B cell (primary cell): ENCODE measurements around the gene BRDT. TPM values are rescaled to one million over a fixed set of nuclear protein-coding genes. Genes with fewer than 3 reads are reported as not detected.

ENCODE experiments used
- ATAC-seq: fragments of 200-7000 bp; cut with Tn5 transposase; one replicate; pipeline ENCODE4 v1.10.0; 2021; ENCODE audit warnings: low read depth, mild to moderate bottlenecking, moderate number of reproducible peaks, moderate library complexity
- CTCF ChIA-PET: fragments of 350-600 bp; sonication (Branson Sonifier 250); formaldehyde crosslinking; loops from one replicate; lab custom pipeline; 2021; ENCODE audit warnings: antibody characterized with exemption, inconsistent platforms; lab: Charles Lee
- POLR2A ChIA-PET: fragments of 350-600 bp; sonication (Branson Sonifier 250); formaldehyde crosslinking; loops from one replicate; lab custom pipeline; 2021; ENCODE audit warnings: antibody characterized with exemption; lab: Charles Lee
- DNase-seq: peaks from one replicate; pipeline ENCODE4 v3.0.0; 2013
- H2AFZ ChIP-seq: 2 replicates; pipeline ENCODE4 v1.6.1; 2012; ENCODE audit warnings: mild to moderate bottlenecking, low read depth, low read length; ENCODE audit not compliant: insufficient read depth, poor library complexity, severe bottlenecking
- H3K27ac ChIP-seq, 2 donors: 1 replicate in 1 of 2; 2 replicates in 1 of 2; pipeline ENCODE4 v1.5.1; 2012 to 2013; ENCODE audit warnings: low read length in 2 of 2, mild to moderate bottlenecking in 2 of 2, moderate library complexity in 1 of 2
- H3K27me3 ChIP-seq, 4 experiments: fragments of 200-600 bp in 1 of 4; sonication (generic) in 1 of 4; replicated peaks in 1 of 4; 1 replicate in 2 of 4; 2 replicates in 2 of 4; pipeline versions ENCODE4 v1.6.1 to v1.7.0; 2013 to 2016; ENCODE audit warnings: low read length in 3 of 4, mild to moderate bottlenecking in 2 of 4, mixed read lengths in 1 of 4, moderate library complexity in 1 of 4; ENCODE audit not compliant: insufficient read depth in 4 of 4, control insufficient read depth in 3 of 4; ENCODE audit errors: control extremely low read depth in 1 of 4
- H3K36me3 ChIP-seq, 2 experiments: replicated peaks in 1 of 2; 1 replicate in 1 of 2; 2 replicates in 1 of 2; pipeline versions ENCODE4 v1.6.1 to v1.7.1; 2013; ENCODE audit warnings: low read length in 1 of 2; ENCODE audit not compliant: insufficient read depth in 2 of 2, control insufficient read depth in 1 of 2; ENCODE audit errors: control extremely low read depth in 1 of 2, extremely low read depth in 1 of 2
- H3K4me1 ChIP-seq, 2 donors: fragments of 200-600 bp in 1 of 2; sonication (generic) in 1 of 2; 1 replicate in 1 of 2; 2 replicates in 1 of 2; pipeline versions ENCODE4 v1.5.1 to v1.6.1; 2013 to 2017; ENCODE audit warnings: low read length in 2 of 2; ENCODE audit not compliant: control insufficient read depth in 2 of 2, insufficient read depth in 2 of 2
- H3K4me2 ChIP-seq: replicated peaks from 2 replicates; pipeline ENCODE3; 2012; ENCODE audit warnings: mild to moderate bottlenecking, low read depth, low read length; ENCODE audit not compliant: poor library complexity, severe bottlenecking
- H3K4me3 ChIP-seq, 5 experiments: fragments of 200-600 bp in 1 of 5; sonication (generic) in 1 of 5; 1 replicate in 3 of 5; 2 replicates in 2 of 5; pipeline versions ENCODE4 v1.5.1 to v1.7.0; 2011 to 2016; ENCODE audit warnings: low read length in 4 of 5, mild to moderate bottlenecking in 4 of 5, low read depth in 2 of 5, control low read depth in 1 of 5, moderate library complexity in 1 of 5; ENCODE audit not compliant: insufficient read depth in 1 of 5; ENCODE audit errors: control extremely low read depth in 1 of 5, extremely low read depth in 1 of 5
- H3K79me2 ChIP-seq: fragments of 200-600 bp; sonication (generic); one replicate; pipeline ENCODE4 v1.6.0; 2016; ENCODE audit warnings: low read length; ENCODE audit not compliant: control insufficient read depth, insufficient read depth
- H3K9ac ChIP-seq: fragments of 200-600 bp; sonication (generic); 2 replicates; pipeline ENCODE4 v1.6.1; 2017; ENCODE audit warnings: mild to moderate bottlenecking, low read length, moderate library complexity
- H3K9me3 ChIP-seq, 3 donors: one replicate each; pipeline versions ENCODE4 v1.6.1 to v1.7.1; 2013; ENCODE audit warnings: low read length in 2 of 3; ENCODE audit not compliant: control insufficient read depth in 2 of 3, insufficient read depth in 1 of 3; ENCODE audit errors: control extremely low read depth in 1 of 3
- H4K20me1 ChIP-seq: 2 replicates; pipeline ENCODE4 v1.6.0; 2012; ENCODE audit warnings: mild to moderate bottlenecking, low read length; ENCODE audit not compliant: insufficient read depth, control insufficient read depth, poor library complexity, severe bottlenecking
- H3K27ac Mint-ChIP-seq: one replicate; pipeline ENCODE4 v1.8.0; 2021; ENCODE audit warnings: mixed read lengths
- H3K27me3 Mint-ChIP-seq: one replicate; pipeline ENCODE4 v1.8.0; 2021; ENCODE audit warnings: mixed read lengths
- H3K4me1 Mint-ChIP-seq: one replicate; pipeline ENCODE4 v1.8.0; 2021; ENCODE audit warnings: mixed read lengths
- H3K4me3 Mint-ChIP-seq: one replicate; pipeline ENCODE4 v1.8.0; 2021; ENCODE audit warnings: mixed read lengths
- H3K9me3 Mint-ChIP-seq: one replicate; pipeline ENCODE4 v1.8.0; 2022; ENCODE audit warnings: mixed read lengths; ENCODE audit not compliant: insufficient read depth
- CTCF ChIP-seq: fragments of 200-600 bp; IDR thresholded peaks from one replicate; pipeline ENCODE4 v1.8.0; 2022; ENCODE audit warnings: antibody characterized with exemption, mild to moderate bottlenecking
- EZH2 ChIP-seq: IDR thresholded peaks from 2 replicates; pipeline ENCODE4 v1.6.1; 2012; ENCODE audit warnings: borderline replicate concordance, low read depth, mild to moderate bottlenecking, moderate library complexity, low read length; ENCODE audit not compliant: insufficient read depth, poor library complexity, severe bottlenecking
- WGBS: methylation state at CpG from one replicate; pipeline ENCODE4 v1.1.5; 2013; ENCODE audit warnings: missing lambda C conversion rate; ENCODE audit not compliant: insufficient coverage; 5-methylcytosine and 5-hydroxymethylcytosine counted together
- intact Hi-C: fragments of 100-400 bp; cut with micrococcal nuclease; formaldehyde crosslinking; loops from one replicate; pipeline ENCODE4 v1.10.0; 2022
- polyA plus RNA-seq: library from polyadenylated mRNA; depleted of rRNA; stranded (reverse); fragments of >200 nt; gene quantifications from 2 replicates; pipeline ENCODE4 v1.2.3, GENCODE V29; 2012
- total RNA-seq, 2 donors: library from RNA; stranded (reverse); fragments of 120-200 nt in 1 of 2; gene quantifications; 1 replicate in 1 of 2; 2 replicates in 1 of 2; pipeline versions ENCODE4 v1.2.3 to v1.2.4, GENCODE V29; 2013 to 2022

The BRDT gene
- total and polyA plus RNA-seq, 2 donors (not counting 1 experiment from before 2014, with no cell fraction given), result not detected

- no peak overlapping the region for H3K4me2 ChIP-seq
- H2AFZ ChIP-seq, result no peak overlapping the region
- WGBS, result 97% methylated on average over 5 of the region's 6 CpGs
- no peak overlapping the region for H3K9ac ChIP-seq
- ChIA-PET POLR2A (no interaction called here), CTCF (no interaction called here)
- H3K27me3 ChIP-seq, result no peaks in the 10 kb centered on the region
- H3K27ac Mint-ChIP-seq, result no peak overlapping the region
- intact Hi-C loops, result no loop called here
- no peaks in the 10 kb centered on the region for H3K36me3 ChIP-seq
- H3K27ac ChIP-seq, result no peak overlapping the region
- DNase-seq (no peak), ATAC-seq (no peak)
- H4K20me1 ChIP-seq, result no peaks in the 10 kb centered on the region
- no peaks in the 10 kb centered on the region for H3K79me2 ChIP-seq
- no peak overlapping the region for H3K4me3 Mint-ChIP-seq
- no peak overlapping the region for H3K4me3 ChIP-seq
- TF ChIP-seq EZH2, result no peak
- no peaks in the 10 kb centered on the region for H3K4me1 ChIP-seq
- peaks cover 25% of the 10 kb centered on the region for H3K27me3 Mint-ChIP-seq
- H3K9me3 Mint-ChIP-seq, result no peaks in the 10 kb centered on the region
- H3K9me3 ChIP-seq, result no peaks in the 10 kb centered on the region
- no peaks in the 10 kb centered on the region for H3K4me1 Mint-ChIP-seq
These were observed 88.2 kb downstream of the BRDT start for GRCh38 chr1:92037400-92037799.

GRCh38 chr1:92038695-92039346 is 89.6 kb downstream of the BRDT start:
- no peaks in the 10 kb centered on the region for H3K79me2 ChIP-seq
- TF ChIP-seq CTCF, result no peak
- intact Hi-C loops, result no loop called here
- peaks cover 25% of the 10 kb centered on the region for H3K27me3 Mint-ChIP-seq
- H3K27ac Mint-ChIP-seq, result no peak overlapping the region
- 84% methylated on average over 2 of the region's 2 CpGs for WGBS
- H4K20me1 ChIP-seq, result no peaks in the 10 kb centered on the region
- no peak overlapping the region for H3K4me2 ChIP-seq
- no peak overlapping the region for H2AFZ ChIP-seq
- no peak overlapping the region for H3K4me3 ChIP-seq
- H3K4me1 Mint-ChIP-seq, result no peaks in the 10 kb centered on the region
- DNase-seq, result no peak
- H3K9ac ChIP-seq, result no peak overlapping the region
- H3K4me3 Mint-ChIP-seq, result no peak overlapping the region
- no peaks in the 10 kb centered on the region for H3K27me3 ChIP-seq
- H3K27ac ChIP-seq, result no peak overlapping the region
- H3K36me3 ChIP-seq, result no peaks in the 10 kb centered on the region
- ATAC-seq, result no peak
- CTCF ChIA-PET, result no interaction called here
- H3K9me3 Mint-ChIP-seq, result no peaks in the 10 kb centered on the region
- POLR2A ChIA-PET, result no interaction called here
- no peaks in the 10 kb centered on the region for H3K9me3 ChIP-seq
- no peaks in the 10 kb centered on the region for H3K4me1 ChIP-seq
